SK-N-SH treated with all-trans-retinoic acid at 6 μM for 48 hours (cell line): Measurements from ENCODE around the gene RBM12.

Experiments used
- ATAC-seq: fragments of 200-7000 bp; cut with Tn5 transposase; 3 replicates; pipeline ENCODE4 v1.9.1; 2020; ENCODE audit warnings: mild to moderate bottlenecking, moderate library complexity
- ARNTL ChIP-seq: fragments of 450-650 bp; formaldehyde crosslinking; IDR thresholded peaks from 2 replicates; pipeline ENCODE4 v1.5.0; 2020; ENCODE audit warnings: low read depth, mild to moderate bottlenecking, moderate library complexity, borderline replicate concordance
- BACH2 ChIP-seq: fragments of 250-450 bp; sonication (Bioruptor Pico); IDR thresholded peaks from 2 replicates; pipeline ENCODE4 v1.9.0; 2021; ENCODE audit warnings: mild to moderate bottlenecking, borderline replicate concordance
- CSDC2 ChIP-seq: fragments of 250-450 bp; sonication (Bioruptor Pico); IDR thresholded peaks from 2 replicates; pipeline ENCODE4 v1.5.0; 2020; ENCODE audit warnings: mild to moderate bottlenecking, moderate library complexity
- ESRRG ChIP-seq: fragments of 250-450 bp; sonication (Bioruptor Pico); IDR thresholded peaks from 2 replicates; pipeline ENCODE4 v1.6.1; 2021; ENCODE audit warnings: mild to moderate bottlenecking
- GLIS3 ChIP-seq: fragments of 250-450 bp; sonication (Bioruptor Pico); IDR thresholded peaks from 2 replicates; pipeline ENCODE4 v1.5.0; 2020; ENCODE audit warnings: mild to moderate bottlenecking, moderate library complexity
- ISL1 ChIP-seq: fragments of 250-450 bp; sonication (Bioruptor Pico); IDR thresholded peaks from 2 replicates; pipeline ENCODE4 v2.1.2; 2022; ENCODE audit warnings: mild to moderate bottlenecking, moderate library complexity
- OSR1 ChIP-seq: fragments of 250-450 bp; sonication (Bioruptor Pico); IDR thresholded peaks from 2 replicates; pipeline ENCODE4 v1.8.0; 2022; ENCODE audit warnings: moderate library complexity, mild to moderate bottlenecking, inconsistent platforms
- PPARA ChIP-seq: fragments of 250-450 bp; sonication (Bioruptor Pico); IDR thresholded peaks from 2 replicates; pipeline ENCODE4 v1.5.0; 2020; ENCODE audit warnings: mild to moderate bottlenecking, borderline replicate concordance
- RARB ChIP-seq: fragments of 250-450 bp; sonication (Bioruptor Pico); IDR thresholded peaks from 2 replicates; pipeline ENCODE4 v1.8.0; 2021; ENCODE audit warnings: mild to moderate bottlenecking, moderate library complexity
- TCF4 ChIP-seq: fragments of 250-450 bp; sonication (Bioruptor Pico); IDR thresholded peaks from 2 replicates; pipeline ENCODE4 v1.8.0; 2021; ENCODE audit warnings: mild to moderate bottlenecking, moderate library complexity, borderline replicate concordance
- ZC3H10 ChIP-seq: fragments of 250-450 bp; sonication (Bioruptor Pico); IDR thresholded peaks from 2 replicates; pipeline ENCODE4 v1.5.1; 2021; ENCODE audit warnings: mild to moderate bottlenecking, moderate library complexity
- ZFP3 ChIP-seq: fragments of 250-450 bp; sonication (Bioruptor Pico); IDR thresholded peaks from 2 replicates; pipeline ENCODE4 v1.5.0; 2020; ENCODE audit warnings: mild to moderate bottlenecking, moderate library complexity
- ZFP30 ChIP-seq: fragments of 450-650 bp; formaldehyde crosslinking; IDR thresholded peaks from 2 replicates; pipeline ENCODE4 v1.5.0; 2022; ENCODE audit warnings: mild to moderate bottlenecking, moderate library complexity
- ZNF565 ChIP-seq: fragments of 450-650 bp; formaldehyde crosslinking; conservative IDR thresholded peaks from 2 replicates; pipeline ENCODE4 v1.5.0; 2020; ENCODE audit warnings: low read depth, mild to moderate bottlenecking, moderate library complexity
- ZNF70 ChIP-seq: fragments of 450-650 bp; formaldehyde crosslinking; IDR thresholded peaks from 2 replicates; pipeline ENCODE4 v1.5.0; 2020; ENCODE audit warnings: mild to moderate bottlenecking, moderate library complexity
- ZNF8 ChIP-seq: fragments of 450-650 bp; formaldehyde crosslinking; IDR thresholded peaks from 2 replicates; pipeline ENCODE4 v1.5.0; 2020; ENCODE audit warnings: mild to moderate bottlenecking, moderate library complexity
- TF ChIP-seq, protein P1 (sequence below): fragments of 250-450 bp; sonication (Bioruptor Pico); IDR thresholded peaks from 2 replicates; pipeline ENCODE4 v1.5.1; 2020; ENCODE audit warnings: low read depth, mild to moderate bottlenecking, moderate library complexity
- TF ChIP-seq, protein P2 (sequence below): fragments of 250-450 bp; sonication (Bioruptor Pico); IDR thresholded peaks from 2 replicates; pipeline ENCODE4 v1.5.1; 2021; ENCODE audit warnings: mild to moderate bottlenecking, moderate library complexity
- TF ChIP-seq, protein P3 (sequence below): fragments of 250-450 bp; sonication (Bioruptor Pico); IDR thresholded peaks from 2 replicates; pipeline ENCODE4 v1.8.0; 2020; ENCODE audit warnings: mild to moderate bottlenecking, moderate library complexity, borderline replicate concordance
- TF ChIP-seq, protein P4 (sequence below): fragments of 250-450 bp; sonication (Bioruptor Pico); IDR thresholded peaks from 2 replicates; pipeline ENCODE4 v1.5.0; 2020; ENCODE audit warnings: mild to moderate bottlenecking, moderate library complexity
- TF ChIP-seq, protein P5 (sequence below): fragments of 250-450 bp; sonication (Bioruptor Pico); IDR thresholded peaks from 2 replicates; pipeline ENCODE4 v1.8.0; 2021; ENCODE audit warnings: low read depth, mild to moderate bottlenecking, moderate library complexity, borderline replicate concordance

Gene RBM12

DNA sequence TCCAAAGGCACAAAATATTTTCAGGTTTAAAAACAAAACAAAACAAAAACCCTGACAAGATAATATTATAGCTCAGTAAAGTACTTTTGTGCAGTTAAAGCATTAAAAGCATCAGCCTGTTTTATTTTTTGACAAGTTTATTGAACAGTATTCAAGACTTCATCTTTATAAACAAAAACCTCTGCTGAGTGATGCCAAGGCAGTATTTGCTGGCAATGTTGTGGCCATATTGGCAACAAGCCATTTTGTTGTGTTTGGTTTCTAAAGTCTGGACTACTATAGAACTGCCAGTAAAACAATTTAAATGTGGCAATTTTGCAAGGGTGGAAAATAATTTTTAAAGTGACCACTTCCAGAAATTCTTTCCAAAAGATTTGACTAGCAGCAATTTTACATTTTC lies 15.9 kb downstream of the RBM12 start:
- no peak for ATAC-seq

DNA sequence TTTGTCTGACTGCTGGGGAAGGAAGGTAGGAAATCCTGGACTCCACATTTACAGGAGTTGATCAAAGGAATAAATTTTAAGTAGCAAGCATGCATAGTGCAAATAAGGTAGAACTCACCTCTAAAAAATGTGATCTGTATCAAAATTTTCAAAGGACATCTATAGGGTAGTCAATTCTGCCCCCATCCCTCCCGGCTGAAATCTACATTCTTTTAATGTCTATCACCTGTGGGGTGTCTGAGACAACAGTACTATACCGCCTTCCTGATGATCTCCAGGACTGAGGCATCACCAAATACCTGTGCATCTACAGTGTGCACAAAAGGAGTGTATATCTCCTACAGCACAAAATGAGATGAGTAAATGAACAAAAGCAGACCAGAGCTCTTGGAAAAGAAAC lies 19.9 kb downstream of the RBM12 start:
- no peak for TF ChIP-seq TCF4 (CRISPR knock-in tag)
- TF ChIP-seq ZFP3, result no peak
- no peak for TF ChIP-seq CSDC2
- TF ChIP-seq ZFP30, result no peak
- TF ChIP-seq ZNF565 (CRISPR knock-in tag), result no peak
- TF ChIP-seq, protein P1, sequence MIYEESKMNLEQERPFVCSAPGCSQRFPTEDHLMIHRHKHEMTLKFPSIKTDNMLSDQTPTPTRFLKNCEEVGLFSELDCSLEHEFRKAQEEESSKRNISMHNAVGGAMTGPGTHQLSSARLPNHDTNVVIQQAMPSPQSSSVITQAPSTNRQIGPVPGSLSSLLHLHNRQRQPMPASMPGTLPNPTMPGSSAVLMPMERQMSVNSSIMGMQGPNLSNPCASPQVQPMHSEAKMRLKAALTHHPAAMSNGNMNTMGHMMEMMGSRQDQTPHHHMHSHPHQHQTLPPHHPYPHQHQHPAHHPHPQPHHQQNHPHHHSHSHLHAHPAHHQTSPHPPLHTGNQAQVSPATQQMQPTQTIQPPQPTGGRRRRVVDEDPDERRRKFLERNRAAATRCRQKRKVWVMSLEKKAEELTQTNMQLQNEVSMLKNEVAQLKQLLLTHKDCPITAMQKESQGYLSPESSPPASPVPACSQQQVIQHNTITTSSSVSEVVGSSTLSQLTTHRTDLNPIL (CRISPR knock-in tag), result no peak
- TF ChIP-seq ZNF8, result no peak
- ATAC-seq, result no peak

More for the DNA sequence above, 15.9 kb downstream of the RBM12 start:
- TF ChIP-seq ZNF565 (CRISPR knock-in tag), result no peak
- no peak for TF ChIP-seq OSR1 (CRISPR knock-in tag)

DNA sequence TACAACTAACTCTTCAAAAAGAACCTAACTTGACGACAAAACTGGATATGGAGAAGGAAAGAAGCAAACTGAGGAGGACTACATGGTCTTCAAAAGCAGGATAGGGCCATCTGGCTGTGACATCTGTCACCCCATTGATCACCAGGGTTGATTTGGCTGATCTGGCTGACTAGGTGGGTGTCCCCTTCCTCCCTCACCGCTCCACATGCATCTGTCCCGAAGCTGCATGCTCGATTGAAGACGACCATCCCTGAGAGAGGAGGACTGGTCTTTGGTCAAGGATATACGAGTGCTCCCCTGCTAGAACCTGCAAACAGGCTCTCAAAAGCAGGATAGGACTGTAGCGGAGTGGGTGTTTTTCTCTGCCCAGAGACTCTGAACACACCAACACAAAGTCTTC lies 21.7 kb downstream of the RBM12 start:
- no peak for ATAC-seq
- TF ChIP-seq OSR1 (CRISPR knock-in tag), result no peak
- TF ChIP-seq, protein P2, sequence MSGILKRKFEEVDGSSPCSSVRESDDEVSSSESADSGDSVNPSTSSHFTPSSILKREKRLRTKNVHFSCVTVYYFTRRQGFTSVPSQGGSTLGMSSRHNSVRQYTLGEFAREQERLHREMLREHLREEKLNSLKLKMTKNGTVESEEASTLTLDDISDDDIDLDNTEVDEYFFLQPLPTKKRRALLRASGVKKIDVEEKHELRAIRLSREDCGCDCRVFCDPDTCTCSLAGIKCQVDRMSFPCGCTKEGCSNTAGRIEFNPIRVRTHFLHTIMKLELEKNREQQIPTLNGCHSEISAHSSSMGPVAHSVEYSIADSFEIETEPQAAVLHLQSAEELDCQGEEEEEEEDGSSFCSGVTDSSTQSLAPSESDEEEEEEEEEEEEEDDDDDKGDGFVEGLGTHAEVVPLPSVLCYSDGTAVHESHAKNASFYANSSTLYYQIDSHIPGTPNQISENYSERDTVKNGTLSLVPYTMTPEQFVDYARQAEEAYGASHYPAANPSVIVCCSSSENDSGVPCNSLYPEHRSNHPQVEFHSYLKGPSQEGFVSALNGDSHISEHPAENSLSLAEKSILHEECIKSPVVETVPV (CRISPR knock-in tag), result no peak
- no peak for TF ChIP-seq ZNF8
- TF ChIP-seq, protein P3, sequence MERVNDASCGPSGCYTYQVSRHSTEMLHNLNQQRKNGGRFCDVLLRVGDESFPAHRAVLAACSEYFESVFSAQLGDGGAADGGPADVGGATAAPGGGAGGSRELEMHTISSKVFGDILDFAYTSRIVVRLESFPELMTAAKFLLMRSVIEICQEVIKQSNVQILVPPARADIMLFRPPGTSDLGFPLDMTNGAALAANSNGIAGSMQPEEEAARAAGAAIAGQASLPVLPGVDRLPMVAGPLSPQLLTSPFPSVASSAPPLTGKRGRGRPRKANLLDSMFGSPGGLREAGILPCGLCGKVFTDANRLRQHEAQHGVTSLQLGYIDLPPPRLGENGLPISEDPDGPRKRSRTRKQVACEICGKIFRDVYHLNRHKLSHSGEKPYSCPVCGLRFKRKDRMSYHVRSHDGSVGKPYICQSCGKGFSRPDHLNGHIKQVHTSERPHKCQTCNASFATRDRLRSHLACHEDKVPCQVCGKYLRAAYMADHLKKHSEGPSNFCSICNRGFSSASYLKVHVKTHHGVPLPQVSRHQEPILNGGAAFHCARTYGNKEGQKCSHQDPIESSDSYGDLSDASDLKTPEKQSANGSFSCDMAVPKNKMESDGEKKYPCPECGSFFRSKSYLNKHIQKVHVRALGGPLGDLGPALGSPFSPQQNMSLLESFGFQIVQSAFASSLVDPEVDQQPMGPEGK (CRISPR knock-in tag), result no peak
- TF ChIP-seq ZFP30, result no peak
- TF ChIP-seq, protein P4, sequence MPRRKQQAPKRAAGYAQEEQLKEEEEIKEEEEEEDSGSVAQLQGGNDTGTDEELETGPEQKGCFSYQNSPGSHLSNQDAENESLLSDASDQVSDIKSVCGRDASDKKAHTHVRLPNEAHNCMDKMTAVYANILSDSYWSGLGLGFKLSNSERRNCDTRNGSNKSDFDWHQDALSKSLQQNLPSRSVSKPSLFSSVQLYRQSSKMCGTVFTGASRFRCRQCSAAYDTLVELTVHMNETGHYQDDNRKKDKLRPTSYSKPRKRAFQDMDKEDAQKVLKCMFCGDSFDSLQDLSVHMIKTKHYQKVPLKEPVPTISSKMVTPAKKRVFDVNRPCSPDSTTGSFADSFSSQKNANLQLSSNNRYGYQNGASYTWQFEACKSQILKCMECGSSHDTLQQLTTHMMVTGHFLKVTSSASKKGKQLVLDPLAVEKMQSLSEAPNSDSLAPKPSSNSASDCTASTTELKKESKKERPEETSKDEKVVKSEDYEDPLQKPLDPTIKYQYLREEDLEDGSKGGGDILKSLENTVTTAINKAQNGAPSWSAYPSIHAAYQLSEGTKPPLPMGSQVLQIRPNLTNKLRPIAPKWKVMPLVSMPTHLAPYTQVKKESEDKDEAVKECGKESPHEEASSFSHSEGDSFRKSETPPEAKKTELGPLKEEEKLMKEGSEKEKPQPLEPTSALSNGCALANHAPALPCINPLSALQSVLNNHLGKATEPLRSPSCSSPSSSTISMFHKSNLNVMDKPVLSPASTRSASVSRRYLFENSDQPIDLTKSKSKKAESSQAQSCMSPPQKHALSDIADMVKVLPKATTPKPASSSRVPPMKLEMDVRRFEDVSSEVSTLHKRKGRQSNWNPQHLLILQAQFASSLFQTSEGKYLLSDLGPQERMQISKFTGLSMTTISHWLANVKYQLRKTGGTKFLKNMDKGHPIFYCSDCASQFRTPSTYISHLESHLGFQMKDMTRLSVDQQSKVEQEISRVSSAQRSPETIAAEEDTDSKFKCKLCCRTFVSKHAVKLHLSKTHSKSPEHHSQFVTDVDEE (CRISPR knock-in tag), result no peak
- TF ChIP-seq ZNF70 (CRISPR knock-in tag), result no peak
- TF ChIP-seq TCF4 (CRISPR knock-in tag), result no peak
- no peak for TF ChIP-seq ZNF565 (CRISPR knock-in tag)
- TF ChIP-seq ZC3H10 (CRISPR knock-in tag), result no peak
- TF ChIP-seq, protein P5, sequence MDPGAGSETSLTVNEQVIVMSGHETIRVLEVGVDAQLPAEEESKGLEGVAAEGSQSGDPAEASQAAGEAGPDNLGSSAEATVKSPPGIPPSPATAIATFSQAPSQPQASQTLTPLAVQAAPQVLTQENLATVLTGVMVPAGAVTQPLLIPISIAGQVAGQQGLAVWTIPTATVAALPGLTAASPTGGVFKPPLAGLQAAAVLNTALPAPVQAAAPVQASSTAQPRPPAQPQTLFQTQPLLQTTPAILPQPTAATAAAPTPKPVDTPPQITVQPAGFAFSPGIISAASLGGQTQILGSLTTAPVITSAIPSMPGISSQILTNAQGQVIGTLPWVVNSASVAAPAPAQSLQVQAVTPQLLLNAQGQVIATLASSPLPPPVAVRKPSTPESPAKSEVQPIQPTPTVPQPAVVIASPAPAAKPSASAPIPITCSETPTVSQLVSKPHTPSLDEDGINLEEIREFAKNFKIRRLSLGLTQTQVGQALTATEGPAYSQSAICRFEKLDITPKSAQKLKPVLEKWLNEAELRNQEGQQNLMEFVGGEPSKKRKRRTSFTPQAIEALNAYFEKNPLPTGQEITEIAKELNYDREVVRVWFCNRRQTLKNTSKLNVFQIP (CRISPR knock-in tag), result no peak
- no peak for TF ChIP-seq ESRRG
- no peak for TF ChIP-seq RARB (CRISPR knock-in tag)
- no peak for TF ChIP-seq ISL1
- TF ChIP-seq PPARA (CRISPR knock-in tag), result no peak
- TF ChIP-seq ZFP3, result no peak
- no peak for TF ChIP-seq ARNTL
- no peak for TF ChIP-seq GLIS3 (CRISPR knock-in tag)

DNA sequence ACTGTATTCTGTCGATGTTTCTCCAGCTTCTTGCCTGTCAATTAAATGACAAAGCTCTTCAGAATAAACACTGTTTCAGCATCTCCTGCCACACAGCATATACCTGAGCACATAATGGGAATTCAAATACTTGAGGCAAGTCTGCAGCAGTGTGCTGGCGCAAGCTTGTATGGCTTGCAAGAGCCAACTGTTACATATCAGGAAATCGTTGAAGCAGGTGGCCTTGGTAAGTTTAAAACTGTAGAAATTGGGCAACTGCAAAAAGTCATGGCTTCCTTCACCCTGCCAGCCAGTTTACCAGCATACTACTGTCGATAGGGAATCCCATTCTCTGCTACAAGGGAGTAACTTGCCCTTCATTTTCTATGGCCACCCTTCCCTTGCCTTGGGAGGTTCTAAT lies 23.0 kb downstream of the RBM12 start:
- no peak for TF ChIP-seq BACH2 (CRISPR knock-in tag)
- no peak for TF ChIP-seq ISL1
- no peak for TF ChIP-seq ZFP30
- TF ChIP-seq ZNF565 (CRISPR knock-in tag), result no peak
- TF ChIP-seq, protein P4 (CRISPR knock-in tag), result no peak
- TF ChIP-seq, protein P5 (CRISPR knock-in tag), result no peak
- TF ChIP-seq ZNF70 (CRISPR knock-in tag), result no peak
- TF ChIP-seq, all 23 proteins: peak for 0
- ATAC-seq, result no peak
